ENCODE results near the gene RIMS4.

The RIMS4 gene

DNA sequence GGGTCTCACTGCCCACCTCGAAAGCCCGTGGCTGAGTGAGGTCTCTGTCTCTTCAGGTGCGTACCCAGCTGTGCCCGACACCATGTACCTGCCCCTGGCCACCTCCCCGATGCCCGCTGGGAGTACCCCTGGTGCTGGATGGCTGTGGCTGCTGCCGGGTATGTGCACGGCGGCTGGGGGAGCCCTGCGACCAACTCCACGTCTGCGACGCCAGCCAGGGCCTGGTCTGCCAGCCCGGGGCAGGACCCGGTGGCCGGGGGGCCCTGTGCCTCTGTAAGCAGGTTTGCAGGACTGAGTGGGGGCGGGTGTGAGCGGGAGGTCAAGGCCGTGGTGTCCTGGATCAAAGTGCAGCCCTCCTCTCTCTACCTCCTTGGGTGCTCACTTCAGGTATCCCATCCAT, 90.5 kb downstream of the RIMS4 start:
- DNase-seq (ENCODE audit: low spot score): no peak
- H3K27ac ChIP-seq: peak overlapping the region; percentile 90
- TF ChIP-seq, protein P1, sequence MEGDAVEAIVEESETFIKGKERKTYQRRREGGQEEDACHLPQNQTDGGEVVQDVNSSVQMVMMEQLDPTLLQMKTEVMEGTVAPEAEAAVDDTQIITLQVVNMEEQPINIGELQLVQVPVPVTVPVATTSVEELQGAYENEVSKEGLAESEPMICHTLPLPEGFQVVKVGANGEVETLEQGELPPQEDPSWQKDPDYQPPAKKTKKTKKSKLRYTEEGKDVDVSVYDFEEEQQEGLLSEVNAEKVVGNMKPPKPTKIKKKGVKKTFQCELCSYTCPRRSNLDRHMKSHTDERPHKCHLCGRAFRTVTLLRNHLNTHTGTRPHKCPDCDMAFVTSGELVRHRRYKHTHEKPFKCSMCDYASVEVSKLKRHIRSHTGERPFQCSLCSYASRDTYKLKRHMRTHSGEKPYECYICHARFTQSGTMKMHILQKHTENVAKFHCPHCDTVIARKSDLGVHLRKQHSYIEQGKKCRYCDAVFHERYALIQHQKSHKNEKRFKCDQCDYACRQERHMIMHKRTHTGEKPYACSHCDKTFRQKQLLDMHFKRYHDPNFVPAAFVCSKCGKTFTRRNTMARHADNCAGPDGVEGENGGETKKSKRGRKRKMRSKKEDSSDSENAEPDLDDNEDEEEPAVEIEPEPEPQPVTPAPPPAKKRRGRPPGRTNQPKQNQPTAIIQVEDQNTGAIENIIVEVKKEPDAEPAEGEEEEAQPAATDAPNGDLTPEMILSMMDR (conservative IDR thresholded peaks at IDR 0.05; ENCODE audit: low read depth): no peak
- POLR2A ChIA-PET (ENCODE audit: low non-redundant PET): no interaction called here
- CTCF ChIA-PET: no interaction called here

DNA sequence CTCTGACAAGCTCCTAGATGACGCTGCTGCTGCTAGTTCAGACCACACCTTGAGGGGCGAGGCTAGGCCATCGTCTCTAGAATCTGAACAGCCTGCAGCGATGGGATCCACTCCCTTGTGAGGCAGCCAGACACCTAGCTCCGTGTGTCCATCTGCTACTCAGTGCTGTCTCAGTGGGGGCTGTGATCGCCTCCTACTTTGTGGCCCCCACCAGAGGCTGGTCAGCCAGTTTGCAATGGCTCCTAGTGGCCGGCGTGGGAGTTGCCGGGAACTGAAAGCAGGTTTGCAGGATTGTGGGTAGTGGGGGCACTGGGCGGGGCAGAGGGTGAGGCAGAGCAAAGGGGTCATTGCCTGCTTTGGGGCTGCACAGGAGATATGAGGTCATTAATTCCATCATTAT, 92.4 kb downstream of the RIMS4 start:
- ChIA-PET CTCF (interaction anchor here (0.6 to 1.7 kb wide), 7 partner anchors 9 to 386 kb away, joined by 3 to 6 read pairs (median 3); no protein-coding TSS in a partner anchor), POLR2A (ENCODE audit: low non-redundant PET) (no interaction called here)

DNA sequence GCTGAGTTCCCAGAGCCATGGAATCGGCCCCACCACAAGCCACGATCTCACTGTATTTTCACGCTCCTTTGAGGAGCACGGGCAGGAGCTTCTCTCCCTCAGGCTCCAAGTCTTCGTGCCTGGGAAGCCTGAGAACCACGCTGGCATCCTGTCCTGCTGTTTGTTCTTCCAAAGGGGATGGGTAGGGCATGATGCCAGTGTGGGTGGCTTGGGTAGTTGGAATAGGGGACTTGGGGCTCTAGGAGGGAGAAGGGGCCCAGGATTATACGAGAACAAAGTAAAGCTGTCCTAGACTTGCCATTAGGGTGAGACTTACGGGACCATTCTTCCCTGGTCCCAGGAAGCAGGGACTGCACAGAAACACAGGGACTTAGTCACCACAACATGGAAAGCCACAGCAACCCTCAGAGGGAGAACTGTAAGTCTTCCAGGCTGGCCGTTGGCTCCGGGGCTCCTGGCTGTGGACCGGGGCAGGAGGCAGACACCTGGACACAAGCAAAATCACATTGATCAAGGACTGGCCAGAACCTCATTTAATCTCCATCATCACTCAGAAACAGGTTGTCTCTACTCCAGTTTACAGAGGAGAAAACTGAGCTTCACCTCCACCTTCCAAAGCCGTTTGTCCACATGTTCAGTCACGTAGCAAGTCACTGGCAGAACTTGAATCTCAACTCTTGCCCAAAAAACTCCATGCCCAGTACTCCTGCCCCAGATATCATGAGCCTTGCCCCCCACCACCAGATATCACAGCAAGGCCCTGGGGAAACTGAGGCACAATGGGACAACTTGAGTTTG, 93.8 kb downstream of the RIMS4 start:
- TF ChIP-seq, protein P1 (conservative IDR thresholded peaks at IDR 0.05; ENCODE audit: low read depth): no peak
- POLR2A ChIA-PET (ENCODE audit: low non-redundant PET): interaction anchor here (0.6 to 0.7 kb wide), 2 partner anchors 10 to 72 kb away, joined by 3 to 9 read pairs; no protein-coding TSS in a partner anchor
- DNase-seq (ENCODE audit: low spot score): no peak
- CTCF ChIA-PET: interaction anchor here (1.7 kb wide), 1 partner anchor 10 kb away, joined by 6 read pairs; no protein-coding TSS in a partner anchor
- peak overlapping the region; percentile 78 for H3K27ac ChIP-seq

More for the DNA sequence above, 92.4 kb downstream of the RIMS4 start:
- H3K27ac ChIP-seq: no peak overlapping the region
- TF ChIP-seq, protein P1 (conservative IDR thresholded peaks at IDR 0.05; ENCODE audit: low read depth): no peak; the same call in 1 of the 2 replicates
- no peak for DNase-seq (ENCODE audit: low spot score)

DNA sequence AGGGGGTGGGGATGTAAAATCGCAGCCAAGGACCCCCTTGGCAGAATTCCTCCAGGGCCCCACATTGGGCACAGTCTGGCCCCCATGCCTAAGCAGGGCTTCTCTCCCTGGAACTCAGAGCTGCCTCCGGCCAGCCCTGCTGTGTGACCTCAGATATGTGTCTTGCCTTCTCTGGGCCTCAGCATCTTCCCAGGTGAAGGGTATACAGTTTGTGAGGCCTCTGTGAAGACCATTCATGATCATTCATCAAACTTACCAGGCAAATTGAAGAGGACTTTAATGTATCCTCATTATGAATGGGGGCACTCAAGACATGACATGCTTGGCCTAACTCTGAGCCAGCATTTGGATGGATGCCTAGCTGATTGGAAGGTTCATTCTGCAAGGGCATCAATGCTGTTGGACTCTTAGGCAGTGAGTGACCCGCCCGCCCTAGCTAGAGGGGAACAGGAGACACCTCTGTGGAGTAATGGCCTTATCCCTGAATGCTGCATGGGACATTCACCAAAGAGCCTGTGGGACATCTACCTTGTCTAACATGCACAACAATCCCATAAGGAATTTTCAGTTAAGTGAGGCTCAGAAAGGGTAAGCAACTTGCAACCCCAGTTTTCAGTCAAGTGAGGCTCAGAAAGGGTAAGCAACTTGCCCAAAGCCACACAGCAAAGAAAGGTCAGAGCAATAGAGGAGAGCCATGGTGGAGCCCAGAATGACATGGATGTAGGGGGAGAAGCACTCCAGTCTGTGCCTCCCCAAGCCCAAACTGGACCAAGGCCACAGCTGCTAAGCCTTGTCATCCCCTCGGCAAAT, 94.6 kb downstream of the RIMS4 start:
- ChIA-PET POLR2A (ENCODE audit: low non-redundant PET) (interaction anchor here (0.6 kb wide), 1 partner anchor 1169 kb away, joined by 3 read pairs; no protein-coding TSS in a partner anchor), CTCF (interaction anchor here (1.1 kb wide), 1 partner anchor 18 kb away, joined by 3 read pairs; no protein-coding TSS in a partner anchor)
- no peak for DNase-seq (ENCODE audit: low spot score)
- TF ChIP-seq, protein P1 (conservative IDR thresholded peaks at IDR 0.05; ENCODE audit: low read depth): no peak
- peak overlapping the region; percentile 78 for H3K27ac ChIP-seq

DNA sequence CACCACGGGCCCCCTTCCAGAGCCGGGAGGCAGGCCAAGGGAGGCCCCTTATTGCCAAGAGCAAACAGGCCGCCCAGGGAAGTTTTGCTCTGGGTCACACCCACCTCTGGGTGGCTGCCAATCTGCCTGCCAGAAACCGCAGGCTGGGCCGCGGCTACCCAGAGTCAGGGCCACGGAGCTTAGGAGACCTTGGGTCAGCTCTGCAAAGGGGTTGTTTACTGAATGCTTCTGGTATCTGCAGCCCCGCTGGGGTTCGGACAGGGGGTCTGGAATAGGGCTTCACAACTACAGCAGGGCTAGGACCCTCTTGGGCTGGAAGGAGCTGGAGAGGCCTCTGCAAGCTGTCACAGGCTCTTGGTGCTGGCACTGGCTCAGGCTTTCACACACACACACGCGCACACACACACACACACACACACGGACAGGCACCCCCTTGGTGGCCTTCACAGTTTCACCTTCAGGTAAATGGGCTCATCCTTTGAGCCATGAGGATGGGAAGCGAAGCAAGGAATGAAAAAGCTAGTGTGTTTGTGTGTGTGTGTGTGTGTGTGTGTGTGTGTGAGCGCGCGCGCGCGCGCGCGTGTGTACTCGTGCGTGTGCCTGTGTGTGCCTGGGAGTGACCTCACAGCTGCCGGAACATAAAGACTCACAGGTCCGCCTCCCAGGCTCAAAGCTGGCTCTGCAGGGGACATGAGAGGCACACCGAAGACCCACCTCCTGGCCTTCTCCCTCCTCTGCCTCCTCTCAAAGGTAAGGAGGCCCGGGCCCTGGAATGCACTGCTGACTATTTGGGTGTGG, 95.4 kb downstream of the RIMS4 start, which contains the start of gene CCN5:
Gene CCN5 (plus strand): TSS at position 669 of the 798 bp plus-strand sequence. CDS start 22 bp downstream, at position 691.
- DNase-seq (ENCODE audit: low spot score): peak; percentile 95
- TF ChIP-seq, protein P1 (conservative IDR thresholded peaks at IDR 0.05; ENCODE audit: low read depth): no peak
- ChIA-PET CTCF (interaction anchor here (0.5 to 1.1 kb wide), 3 partner anchors 18 to 171 kb away, joined by 3 to 4 read pairs (median 4); partner anchors contain the start of gene YWHAB), POLR2A (ENCODE audit: low non-redundant PET) (interaction anchor here (0.6 kb wide), 2 partner anchors 135 to 1170 kb away, joined by 3 to 4 read pairs; no protein-coding TSS in a partner anchor)
- peak within 1 kb of the TSS; percentile 78 for H3K27ac ChIP-seq

All from RWPE1 (cell line).